ENCODE results near the gene HOXC4. TPM values are rescaled to one million over a fixed set of nuclear protein-coding genes. Genes with fewer than 3 reads are reported as not detected.

HOXC4 gene
- total RNA-seq, 2 donors from 2014 or later, result 0.20 TPM; not detected in 1

DNA sequence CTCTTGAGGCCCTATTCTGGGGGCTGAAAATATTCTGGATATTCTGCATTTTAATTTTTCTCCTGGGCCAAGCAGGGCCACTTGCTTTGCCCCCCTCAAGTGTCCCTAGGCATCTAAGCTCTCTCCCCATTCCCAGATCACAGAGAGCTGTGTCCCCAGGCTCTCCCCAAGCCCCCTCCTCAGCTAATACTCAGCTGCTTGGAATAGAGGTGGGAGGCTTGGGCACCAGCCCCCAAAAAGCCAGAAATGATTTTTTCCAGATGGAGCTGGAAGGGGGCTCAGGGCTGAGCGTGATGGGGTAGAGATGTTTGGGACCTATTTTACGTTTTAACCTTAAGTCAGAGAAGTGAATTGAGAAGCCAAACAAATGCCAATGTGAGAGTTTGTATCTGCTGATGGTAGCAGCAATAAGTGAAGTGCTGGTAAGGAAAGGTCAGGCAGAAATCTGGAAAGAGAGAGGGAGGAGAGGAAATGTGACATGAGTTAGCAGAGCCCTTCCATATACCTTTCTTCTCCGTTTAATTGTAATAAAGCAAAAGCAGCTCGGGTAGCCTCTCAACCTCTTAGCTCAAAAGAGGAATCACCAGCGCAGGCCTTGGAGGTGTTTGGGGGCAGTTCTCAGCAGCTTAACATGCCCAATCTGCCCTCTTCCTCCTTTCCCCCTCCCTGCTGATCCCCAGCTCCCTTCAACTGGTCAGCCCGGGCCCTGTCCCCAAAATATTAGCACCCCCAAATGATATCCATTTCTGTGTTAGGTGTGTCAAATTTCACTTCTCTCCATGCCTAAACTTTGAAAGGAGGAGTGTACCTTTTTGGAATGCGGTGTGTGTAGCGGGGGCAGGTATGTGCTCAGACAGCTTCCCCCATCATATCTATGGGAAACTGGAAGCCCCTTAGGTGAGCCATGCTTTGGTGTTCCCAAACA lies 30.4 kb upstream of the HOXC4 start:
- TF ChIP-seq, protein P1, sequence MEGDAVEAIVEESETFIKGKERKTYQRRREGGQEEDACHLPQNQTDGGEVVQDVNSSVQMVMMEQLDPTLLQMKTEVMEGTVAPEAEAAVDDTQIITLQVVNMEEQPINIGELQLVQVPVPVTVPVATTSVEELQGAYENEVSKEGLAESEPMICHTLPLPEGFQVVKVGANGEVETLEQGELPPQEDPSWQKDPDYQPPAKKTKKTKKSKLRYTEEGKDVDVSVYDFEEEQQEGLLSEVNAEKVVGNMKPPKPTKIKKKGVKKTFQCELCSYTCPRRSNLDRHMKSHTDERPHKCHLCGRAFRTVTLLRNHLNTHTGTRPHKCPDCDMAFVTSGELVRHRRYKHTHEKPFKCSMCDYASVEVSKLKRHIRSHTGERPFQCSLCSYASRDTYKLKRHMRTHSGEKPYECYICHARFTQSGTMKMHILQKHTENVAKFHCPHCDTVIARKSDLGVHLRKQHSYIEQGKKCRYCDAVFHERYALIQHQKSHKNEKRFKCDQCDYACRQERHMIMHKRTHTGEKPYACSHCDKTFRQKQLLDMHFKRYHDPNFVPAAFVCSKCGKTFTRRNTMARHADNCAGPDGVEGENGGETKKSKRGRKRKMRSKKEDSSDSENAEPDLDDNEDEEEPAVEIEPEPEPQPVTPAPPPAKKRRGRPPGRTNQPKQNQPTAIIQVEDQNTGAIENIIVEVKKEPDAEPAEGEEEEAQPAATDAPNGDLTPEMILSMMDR (IDR thresholded peaks at IDR 0.05), result no peak
- peaks cover 0 to 19% of the 10 kb centered on the region in 2 donors for H3K4me1 ChIP-seq
- H3K4me3 ChIP-seq, result no peak overlapping the region
- H3K36me3 ChIP-seq, result no peaks in the 10 kb centered on the region
- peaks cover 16 to 29% of the 10 kb centered on the region in 2 donors for H3K27me3 ChIP-seq
- H3K9me3 ChIP-seq, result no peaks in the 10 kb centered on the region
- no peak for DNase-seq (ENCODE audit: low spot score)
- H3K27ac ChIP-seq, result no peak overlapping the region

DNA sequence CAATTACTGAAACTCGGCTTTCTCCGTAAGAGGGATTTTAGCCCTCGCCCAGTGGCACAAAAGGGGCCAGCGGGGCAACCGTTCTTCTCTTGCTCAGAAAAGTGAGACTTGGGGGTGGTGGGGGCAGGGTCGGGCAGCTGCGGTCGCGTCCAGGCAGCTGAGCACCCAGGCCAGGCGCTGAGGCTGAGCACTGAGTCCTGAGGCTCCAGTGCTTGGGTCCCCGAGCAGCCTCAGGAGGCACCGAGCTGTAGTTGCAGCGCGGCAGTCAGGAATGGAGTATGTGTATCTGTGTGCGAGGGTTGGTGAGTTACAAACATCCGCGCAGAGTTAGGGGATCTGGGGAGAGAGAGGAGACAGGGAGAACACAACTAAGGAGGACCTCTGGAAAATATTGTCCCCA lies 29.5 kb upstream of the HOXC4 start:
- TF ChIP-seq, protein P1 (IDR thresholded peaks at IDR 0.05), result no peak
- Histone ChIP-seq H3K27ac (no peak overlapping the region), H3K9me3 (no peaks in the 10 kb centered on the region), H3K4me3 (no peak overlapping the region), H3K36me3 (no peaks in the 10 kb centered on the region), H3K4me1 (peaks cover 0 to 12% of the 10 kb centered on the region in 2 donors), H3K27me3 (peaks cover 24 to 38% of the 10 kb centered on the region in 2 donors)
- DNase-seq (ENCODE audit: low spot score), result no peak

DNA sequence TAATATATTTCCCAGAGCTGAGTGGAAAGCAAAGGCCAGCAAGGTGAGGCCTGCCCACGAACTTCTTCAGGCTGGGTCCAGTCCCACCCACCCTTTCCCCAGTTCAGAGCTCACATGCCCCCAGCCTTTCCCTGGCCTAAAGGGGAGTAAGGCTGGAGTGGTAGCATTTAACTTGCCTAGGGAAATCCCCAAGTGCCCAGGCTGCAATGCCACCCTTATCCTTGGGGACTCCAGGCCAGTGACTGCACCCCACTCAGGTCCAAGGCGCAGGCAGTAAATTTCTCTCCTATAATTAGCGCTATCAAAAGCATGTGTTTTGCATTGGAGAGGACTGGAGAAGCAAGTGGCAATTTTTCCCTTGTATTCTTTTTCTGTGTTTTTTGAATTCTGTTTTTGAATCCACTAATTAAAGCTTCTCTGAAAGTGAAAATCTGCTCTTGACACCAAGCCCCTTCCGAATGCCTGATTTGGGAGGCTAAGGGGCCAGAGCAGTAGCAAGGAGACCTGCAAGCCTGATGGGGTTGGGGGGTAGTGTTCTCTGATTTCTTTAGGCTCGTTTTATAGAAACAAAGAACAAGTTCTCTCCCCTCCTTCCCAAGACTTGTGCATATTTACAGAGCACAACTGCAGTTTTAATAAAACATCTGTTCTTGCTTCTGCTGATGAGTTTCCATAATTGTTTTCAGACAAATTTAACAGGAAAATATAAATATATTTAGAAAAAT lies 28.9 kb upstream of the HOXC4 start:
- DNase-seq (ENCODE audit: low spot score), result no peak
- Histone ChIP-seq H3K27me3 (peaks cover 25 to 45% of the 10 kb centered on the region in 2 donors), H3K9me3 (no peaks in the 10 kb centered on the region), H3K4me1 (peaks cover 0 to 12% of the 10 kb centered on the region in 2 donors), H3K36me3 (no peaks in the 10 kb centered on the region), H3K4me3 (no peak overlapping the region), H3K27ac (no peak overlapping the region)
- TF ChIP-seq, protein P1 (IDR thresholded peaks at IDR 0.05), result no peak

DNA sequence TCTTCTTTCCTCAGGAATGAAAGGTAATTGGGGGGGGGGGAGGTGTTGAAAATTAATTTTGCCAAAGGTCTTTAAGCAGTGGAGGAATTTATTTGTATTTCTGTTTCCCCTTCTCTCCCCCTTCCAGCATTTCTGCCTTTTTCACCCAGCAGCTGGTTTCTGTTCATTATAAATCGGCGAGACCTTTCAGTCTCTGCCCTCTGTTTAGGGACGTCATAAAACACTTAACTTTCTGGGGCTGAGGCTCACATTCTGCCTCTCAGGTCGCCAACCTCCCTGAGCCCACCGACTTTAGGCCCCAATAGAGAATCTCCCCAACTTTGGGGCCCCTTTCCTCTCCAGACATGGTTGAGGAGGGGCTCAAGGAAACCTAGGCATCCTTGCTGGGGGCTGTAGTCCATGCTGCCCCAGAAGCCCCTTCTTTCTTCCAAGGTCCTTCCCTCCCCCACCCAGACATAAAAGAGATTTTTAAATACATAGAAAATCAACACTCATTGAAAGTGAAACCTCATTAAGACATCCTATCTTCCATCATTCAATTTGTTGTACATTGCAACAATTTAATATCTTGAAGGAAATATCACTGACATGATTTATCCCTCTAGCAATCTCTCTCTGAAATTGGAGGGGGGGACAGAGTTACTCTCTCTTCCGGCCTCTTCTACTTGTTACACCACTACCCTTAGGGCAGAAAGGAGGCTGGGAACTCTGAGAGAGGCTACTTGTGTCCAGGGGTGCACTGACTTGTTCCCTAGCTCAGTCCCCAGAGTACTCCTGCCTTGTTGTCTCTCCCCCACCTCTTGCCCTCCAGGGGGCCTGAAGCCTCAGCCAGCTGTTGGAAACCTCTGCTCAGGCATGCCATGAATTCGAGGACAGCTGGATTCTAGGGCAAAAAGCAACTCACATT lies 27.9 kb upstream of the HOXC4 start:
- TF ChIP-seq, protein P1 (IDR thresholded peaks at IDR 0.05), result no peak
- no peak overlapping the region for H3K27ac ChIP-seq
- H3K4me1 ChIP-seq, result peaks cover 0 to 11% of the 10 kb centered on the region in 2 donors

More for the DNA sequence above, 27.9 kb upstream of the HOXC4 start:
- DNase-seq (ENCODE audit: low spot score), result no peak
- no peak overlapping the region for H3K4me3 ChIP-seq
- H3K9me3 ChIP-seq, result no peaks in the 10 kb centered on the region
- H3K27me3 ChIP-seq, result peaks cover 33 to 52% of the 10 kb centered on the region in 2 donors
- H3K36me3 ChIP-seq, result no peaks in the 10 kb centered on the region

Measured in right atrium auricular region (tissue), 2 donors.